HepG2 (cell line): Measurements from ENCODE around the gene CCDC174. TPM values are rescaled to one million over a fixed set of nuclear protein-coding genes. Genes with fewer than 3 reads are reported as not detected.

Source experiments
- ATAC-seq: fragments of 200-7000 bp; cut with Tn5 transposase; 3 replicates; pipeline ENCODE4 v1.9.1; 2020; ENCODE audit warnings: mild to moderate bottlenecking, moderate library complexity
- BruUV-seq: library from RNA; stranded (reverse); fragments of 400-500 nt; replicated peaks from 2 replicates; lab custom pipeline; 2021; lab: Mats Ljungman, UMichigan
- CTCF ChIA-PET: fragments of 300-600 bp; formaldehyde crosslinking; extraction: SDS; loops from one replicate; lab custom pipeline; 2021; ENCODE audit warnings: low total read pairs, inconsistent platforms, low intra/inter-chr PET ratio; lab: Yijun Ruan, JAX
- POLR2A ChIA-PET: fragments of 350-600 bp; sonication (Branson Sonifier 250); formaldehyde crosslinking; loops from one replicate; lab custom pipeline; 2020; ENCODE audit warnings: antibody characterized with exemption, inconsistent platforms; lab: Yijun Ruan, JAX
- DNase-seq: peaks from one replicate; pipeline ENCODE4 v3.0.0-alpha.2; 2015; ENCODE audit warnings: low spot score
- FAIRE-seq: peaks from 3 replicates; lab custom pipeline; 2011; peaks lifted over from hg19 to GRCh38; lab: Jason Lieb, UNC
- H2AFZ ChIP-seq: one replicate; pipeline ENCODE4 v1.6.1; 2011; ENCODE audit warnings: low read length, inconsistent platforms
- H3K27ac ChIP-seq: fragments of 300-600 bp; 3 replicates; pipeline ENCODE4 v1.8.0; 2011; ENCODE audit warnings: mixed run types, mild to moderate bottlenecking, mixed read lengths, low read length, inconsistent platforms; ENCODE audit not compliant: insufficient read depth; ENCODE audit errors: extremely low read length
- H3K27me3 ChIP-seq, 2 experiments: fragments of 200-600 bp in 1 of 2; 2 replicates in 1 of 2; 3 replicates in 1 of 2; pipeline versions ENCODE4 v1.6.0 to v1.8.0; 2011; ENCODE audit warnings: low read length in 2 of 2, mild to moderate bottlenecking in 2 of 2, moderate library complexity in 2 of 2, inconsistent platforms in 1 of 2; ENCODE audit not compliant: insufficient read depth in 2 of 2, control insufficient read depth in 1 of 2
- H3K36me3 ChIP-seq, 2 experiments: fragments of 200-600 bp in 1 of 2; replicated peaks in 1 of 2; 2 replicates in 1 of 2; 3 replicates in 1 of 2; pipeline versions ENCODE4 v1.5.1 to v1.8.0; 2011; ENCODE audit warnings: low read length in 2 of 2, inconsistent platforms in 1 of 2; ENCODE audit not compliant: insufficient read depth in 2 of 2, control insufficient read depth in 1 of 2
- H3K4me1 ChIP-seq: 2 replicates; pipeline ENCODE4 v1.5.1; 2012; ENCODE audit warnings: low read length, inconsistent platforms; ENCODE audit not compliant: insufficient read depth
- H3K4me2 ChIP-seq: 2 replicates; pipeline ENCODE4 v1.6.0; 2011; ENCODE audit warnings: low read depth, low read length, inconsistent platforms
- H3K4me3 ChIP-seq, 3 experiments: fragments of 200-600 bp in 1 of 3; sonication (generic), shearing (Covaris generic) in 1 of 3; replicated peaks in 1 of 3; 2 replicates each; pipeline ENCODE4 v1.5.1; 2011 to 2016; ENCODE audit warnings: low read length in 3 of 3, inconsistent platforms in 2 of 3, low read depth in 2 of 3, mild to moderate bottlenecking in 2 of 3, control low read depth in 1 of 3, mixed read lengths in 1 of 3; ENCODE audit not compliant: insufficient read depth in 1 of 3
- H3K79me2 ChIP-seq: one replicate; pipeline ENCODE4 v1.6.1; 2011; ENCODE audit warnings: low read length, inconsistent platforms; ENCODE audit not compliant: insufficient read depth
- H3K9ac ChIP-seq: 2 replicates; pipeline ENCODE4 v1.6.0; 2011; ENCODE audit warnings: mild to moderate bottlenecking, low read depth, low read length, inconsistent platforms; ENCODE audit not compliant: insufficient read depth
- H3K9me3 ChIP-seq: 2 replicates; pipeline ENCODE4 v1.5.1; 2012; ENCODE audit warnings: mild to moderate bottlenecking, low read length
- H4K20me1 ChIP-seq: 2 replicates; pipeline ENCODE4 v1.6.0; 2011; ENCODE audit warnings: inconsistent platforms, mild to moderate bottlenecking, low read length, moderate library complexity; ENCODE audit not compliant: insufficient read depth
- KIAA2018 ChIP-seq: sonication (generic); formaldehyde crosslinking; IDR thresholded peaks from 2 replicates; pipeline ENCODE4 v1.5.0; 2020; ENCODE audit warnings: mild to moderate bottlenecking, missing genetic modification reagents, borderline replicate concordance
- LRRFIP1 ChIP-seq: sonication (generic); formaldehyde crosslinking; conservative IDR thresholded peaks from 2 replicates; pipeline ENCODE4 v1.4.0; 2020; ENCODE audit warnings: missing genetic modification reagents
- SIN3B ChIP-seq: fragments of 150-350 bp; IDR thresholded peaks from 2 replicates; pipeline ENCODE4 v1.6.1; 2014; ENCODE audit warnings: low read length
- YY1 ChIP-seq: IDR thresholded peaks from 2 replicates; pipeline ENCODE4 v1.6.1; 2011; ENCODE audit warnings: low read length, low read depth, moderate library complexity, mild to moderate bottlenecking; ENCODE audit not compliant: insufficient read depth, insufficient replicate concordance
- ZNF142 ChIP-seq: sonication (generic); formaldehyde crosslinking; IDR thresholded peaks from 2 replicates; pipeline ENCODE4 v1.4.0; 2020; ENCODE audit warnings: missing genetic modification reagents
- ZNF496 ChIP-seq: sonication (generic); formaldehyde crosslinking; IDR thresholded peaks from 2 replicates; pipeline ENCODE4 v1.8.1; 2023; ENCODE audit warnings: mild to moderate bottlenecking, moderate library complexity, missing genetic modification reagents; ENCODE audit not compliant: insufficient replicate concordance
- ZNF841 ChIP-seq: sonication (generic); formaldehyde crosslinking; IDR thresholded peaks from 2 replicates; pipeline ENCODE4 v1.8.1; 2023; ENCODE audit warnings: missing genetic modification reagents, borderline replicate concordance
- WGBS: methylation state at CpG from one replicate; pipeline ENCODE4 v1.1.6; 2017; ENCODE audit warnings: low lambda C conversion rate; 5-methylcytosine and 5-hydroxymethylcytosine counted together
- in situ Hi-C: cut with HindIII; loops from 2 replicates; pipeline ENCODE4 v1.10.0; 2017; ENCODE audit warnings: low pct_unique_long_range_greater_than_20kb; ENCODE audit not compliant: extremely low pct_ligation_motif_present
- intact Hi-C: fragments of 100-400 bp; cut with micrococcal nuclease; formaldehyde crosslinking; loops from one replicate; pipeline ENCODE4 v1.10.0; 2022; ENCODE audit not compliant: unreplicated experiment
- polyA plus RNA-seq, 8 experiments: library from polyadenylated mRNA; depleted of rRNA in 3 of 8; stranded (reverse) in 7 of 8; unstranded in 1 of 8; fragments of >200 nt; fragmentation: Illumina TruSeq in 4 of 8; extraction: Trizol in 4 of 8; gene quantifications; 2 replicates each; pipeline versions ENCODE4 v1.2.1 to v1.2.3, GENCODE V29; 2011 to 2016; ENCODE audit warnings: low read depth in 4 of 8, missing spikeins in 1 of 8, mixed read lengths in 1 of 8; ENCODE audit not compliant: insufficient read depth in 1 of 8
- total RNA-seq, 5 experiments: library from RNA; depleted of rRNA; stranded (reverse); fragments of >200 nt; fragmentation: Illumina TruSeq; extraction: Trizol; gene quantifications; 2 replicates each; pipeline ENCODE4 v1.2.3, GENCODE V29; 2016; ENCODE audit warnings: low read depth in 1 of 5

The CCDC174 gene
- total and polyA plus RNA-seq, 2 of the 13 experiments (the other 11 are each of a cell fraction or from before 2014, with no cell fraction given), result 5.4 to 11.0 TPM

GRCh38 chr3:14687360-14687759 is 35.8 kb downstream of the CCDC174 start:
- CTCF ChIA-PET, result no interaction called here
- FAIRE-seq, result no peak
- Histone ChIP-seq H3K79me2 (no peaks in the 10 kb centered on the region), H3K36me3 (no peaks in the 10 kb centered on the region), H3K27ac (no peak overlapping the region), H3K27me3 (peaks cover 0 to 8% of the 10 kb centered on the region in 2 experiments; a peak in 2 of 5 replicates), H3K9me3 (no peaks in the 10 kb centered on the region), H2AFZ (no peak overlapping the region), H4K20me1 (no peaks in the 10 kb centered on the region), H3K4me3 (no peak overlapping the region), H3K9ac (no peak overlapping the region), H3K4me1 (no peaks in the 10 kb centered on the region), H3K4me2 (no peak overlapping the region)
- in situ Hi-C loops (no loop called here), intact Hi-C loops (no loop called here)
- 8% methylated on average over 3 of the region's 3 CpGs for WGBS
- no TSS peak for BruUV-seq
- ATAC-seq, result no peak
- POLR2A ChIA-PET, result no interaction called here
- DNase-seq, result no peak
- TF ChIP-seq LRRFIP1 (CRISPR knock-in tag) (no peak), KIAA2018 (no peak), ZNF142 (CRISPR knock-in tag) (no peak), ZNF841 (no peak), ZNF496 (CRISPR knock-in tag) (no peak), YY1 (no peak), SIN3B (no peak)
